Measurements from ENCODE around the gene NHERF1. TPM values are rescaled to one million over a fixed set of nuclear protein-coding genes. Genes with fewer than 3 reads are reported as not detected.

The NHERF1 gene
- total and polyA plus RNA-seq, 2 of the 8 experiments (the other 6 are each of a cell fraction or from before 2014, with no cell fraction given): 92.9 to 99.2 TPM

GRCh38 chr17:74808714-74809430, 60.4 kb downstream of the NHERF1 start (continued):
- TF ChIP-seq NANOG (IDR thresholded peaks at IDR 0.05; ENCODE audit: insufficient read depth, low read depth, low read length, poor library complexity, severe bottlenecking): no peak
- TF ChIP-seq TAF7 (optimal IDR thresholded peaks at IDR 0.05; ENCODE audit: borderline replicate concordance, low read depth, low read length): no peak
- TF ChIP-seq MAFK (IDR thresholded peaks at IDR 0.05; ENCODE audit: low read depth, low read length): no peak
- no peak for TF ChIP-seq GTF2F1 (IDR thresholded peaks at IDR 0.05; ENCODE audit: borderline replicate concordance, low read depth, low read length)
- no peak for TF ChIP-seq CEBPB (IDR thresholded peaks at IDR 0.05; ENCODE audit: low read depth, low read length)
- TF ChIP-seq SIN3A (conservative IDR thresholded peaks at IDR 0.05 in 1 of 2, IDR thresholded peaks at IDR 0.05 in 1 of 2; ENCODE audit: low read depth in 1 of 2, low read length in 2 of 2): no peak
- no peak for TF ChIP-seq SIX5 (IDR thresholded peaks at IDR 0.05; ENCODE audit: low read depth, low read length)
- no peak for TF ChIP-seq KDM1A (IDR thresholded peaks at IDR 0.05; ENCODE audit: borderline replicate concordance, low read length)
- TF ChIP-seq NRF1 (IDR thresholded peaks at IDR 0.05; ENCODE audit: low read depth, low read length): no peak
- TF ChIP-seq PHF8 (conservative IDR thresholded peaks at IDR 0.05; ENCODE audit: low read depth, low read length): no peak

Measured in H1 (cell line).